SW 1271 (cell line): Measurements from ENCODE around the gene GOLGA2.
"Not testable (repeated sequence)": the region's sequence is repeated elsewhere in the genome, so short reads cannot be mapped to it uniquely, and the experiment has no call there.

Source experiments
- DNase-seq, 2 experiments: peaks; one replicate each; lab custom pipeline; 2025; lab: John Stamatoyannopoulos, UW

Gene GOLGA2

DNA sequence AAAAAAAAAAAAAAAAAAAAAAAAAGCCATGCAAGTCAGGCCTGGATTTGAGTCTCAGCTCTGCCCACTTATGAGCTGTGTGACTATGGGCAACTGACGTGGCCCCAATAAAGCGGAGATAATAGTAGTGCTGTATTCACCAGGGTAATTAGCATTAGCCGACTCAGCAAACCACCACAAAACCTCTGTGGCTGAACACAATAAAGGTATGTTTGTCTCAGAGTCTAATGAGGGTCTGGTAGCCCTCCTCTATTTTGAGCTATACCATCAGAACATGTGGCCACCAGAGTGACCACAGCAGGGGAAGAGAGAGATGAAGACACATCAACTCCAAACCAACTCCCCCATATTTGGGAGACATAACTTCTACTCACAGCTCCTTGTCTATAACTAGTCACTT lies 16.2 kb upstream of the GOLGA2 start:
- no peak for DNase-seq

DNA sequence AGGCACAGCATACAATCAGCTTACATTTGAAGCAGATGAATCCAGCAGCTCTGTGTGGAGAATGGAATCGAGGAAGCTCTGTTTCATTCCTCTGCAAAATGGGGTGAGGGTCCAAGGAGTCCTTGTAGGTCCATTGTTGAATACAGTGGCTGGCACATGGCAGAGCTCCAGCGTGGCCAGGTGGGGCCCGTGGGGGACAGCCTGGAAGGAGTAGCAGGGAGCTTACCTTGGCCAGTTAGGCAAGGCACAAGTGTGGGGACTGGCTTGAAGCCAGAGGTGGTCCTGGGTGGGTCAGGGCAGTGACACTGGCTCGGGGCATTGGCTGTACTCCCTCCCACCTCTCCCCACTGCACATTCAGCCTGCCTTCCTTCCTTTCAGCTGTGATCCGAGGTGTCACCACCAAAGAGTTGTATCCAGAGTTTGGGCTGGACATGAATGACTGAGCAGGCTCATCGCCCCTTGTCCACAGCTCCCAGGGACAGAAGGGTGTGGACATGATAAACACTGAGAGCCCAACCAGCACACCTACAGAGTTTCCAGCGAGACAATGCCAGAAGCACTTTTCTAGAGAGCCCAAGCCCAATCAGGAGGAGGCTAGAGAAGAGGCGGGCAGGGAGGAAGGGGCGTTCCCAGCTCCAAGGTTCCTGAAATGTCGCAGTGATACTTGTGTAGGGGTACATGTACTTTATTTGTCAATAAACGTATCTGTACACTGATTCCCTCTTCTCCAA lies 12.6 kb upstream of the GOLGA2 start:
- no peak for DNase-seq

DNA sequence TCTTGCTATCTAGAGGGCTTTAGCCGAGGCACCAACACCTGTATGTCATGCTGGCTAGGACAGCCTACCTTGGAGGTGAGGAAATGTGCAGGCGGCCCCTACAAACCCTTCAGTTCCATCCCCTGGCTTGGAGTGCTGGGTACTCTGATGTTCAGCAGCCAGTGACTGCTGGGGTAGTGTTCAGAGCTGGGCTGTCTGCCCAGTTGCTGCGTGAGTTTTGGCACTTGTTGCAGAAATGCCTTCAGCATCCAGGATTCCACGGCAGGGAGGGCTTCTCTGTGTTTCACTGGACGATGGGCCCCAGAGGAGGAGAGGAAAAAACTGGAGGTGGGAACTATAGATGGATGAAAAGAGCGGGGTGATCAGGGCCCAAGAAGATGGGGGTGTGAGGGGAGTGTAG lies 10.6 kb upstream of the GOLGA2 start:
- DNase-seq: no peak

DNA sequence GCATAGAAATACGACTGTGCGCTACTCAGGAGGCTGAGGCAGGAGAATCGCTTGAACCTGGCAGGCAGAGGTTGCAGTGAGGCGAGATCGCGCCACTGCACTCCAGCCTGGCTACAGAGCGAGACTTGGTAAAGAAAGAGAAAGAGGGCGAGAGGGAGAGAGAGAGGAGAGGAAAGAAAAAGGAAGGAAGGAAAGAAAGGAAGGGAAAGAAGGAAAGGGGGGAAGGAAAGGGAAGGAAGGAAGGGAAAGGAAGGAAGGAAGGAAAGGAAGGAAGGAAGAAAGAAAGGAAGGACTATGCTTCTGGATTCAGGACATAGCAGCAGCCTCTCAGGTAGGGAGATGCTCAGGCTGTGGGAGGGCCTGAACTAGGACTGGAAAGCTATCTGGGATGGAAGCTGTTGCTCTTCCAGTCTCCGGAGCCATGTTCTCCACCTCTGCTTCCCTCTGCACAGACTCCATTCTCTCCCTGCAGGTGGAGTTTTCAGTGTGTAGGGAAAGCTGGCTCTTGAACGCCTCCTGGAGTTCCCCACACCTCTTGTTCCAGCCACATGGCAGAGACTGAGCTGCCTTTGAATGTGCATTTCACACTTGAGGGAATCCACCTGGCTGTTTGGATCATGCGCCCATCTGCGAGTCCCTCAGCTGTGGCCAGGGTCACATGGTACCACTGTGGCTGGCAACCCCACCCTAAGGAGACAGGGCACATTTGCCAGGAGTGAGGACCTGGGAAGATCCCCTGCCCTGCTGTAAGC lies 9.4 kb upstream of the GOLGA2 start:
- no peak for DNase-seq

DNA sequence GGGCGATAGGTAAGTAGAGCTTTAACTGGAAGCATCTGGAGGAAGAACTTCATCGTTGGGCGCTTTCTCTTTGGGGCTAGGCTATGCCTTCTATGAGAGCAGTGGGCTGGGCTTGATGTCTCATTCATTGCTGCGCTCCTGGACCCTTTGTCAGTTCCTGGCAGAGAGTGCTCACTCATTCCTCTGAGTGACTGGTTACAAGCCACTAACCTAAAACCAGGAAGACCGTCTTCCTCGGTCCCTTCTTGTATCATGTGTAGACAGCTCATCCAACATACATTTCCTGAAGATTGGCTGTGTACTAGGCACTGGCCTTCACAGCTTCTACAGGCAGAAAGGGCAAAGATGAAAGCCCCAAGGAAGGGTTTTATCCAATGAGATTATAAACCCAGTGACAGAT lies 6.7 kb upstream of the GOLGA2 start:
- no peak for DNase-seq

DNA sequence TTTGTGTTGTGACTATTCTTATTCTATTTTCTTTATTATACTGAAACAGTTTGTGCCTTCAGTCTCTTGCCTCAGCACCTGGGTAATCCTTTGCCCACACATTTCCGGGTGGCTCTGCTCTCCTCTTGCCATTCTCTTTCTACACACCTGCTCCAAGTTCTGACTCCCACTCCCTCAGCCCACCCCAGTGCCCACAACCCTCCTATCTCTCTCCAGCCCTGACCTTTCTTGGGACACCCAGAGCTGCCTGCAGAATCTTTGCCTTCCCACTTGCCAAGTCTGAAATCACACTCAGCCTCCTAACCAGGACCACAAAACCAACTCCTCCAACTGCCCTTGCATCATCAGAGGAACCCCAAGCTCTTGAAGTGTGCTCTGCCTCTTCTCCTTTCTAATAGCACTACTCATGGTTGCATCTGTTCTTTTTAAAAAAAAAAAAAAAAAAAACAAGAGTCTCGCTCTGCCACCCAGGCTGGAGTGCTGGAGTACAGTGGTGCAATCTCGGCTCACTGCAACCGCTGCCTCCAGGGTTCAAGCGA lies 4.3 kb upstream of the GOLGA2 start:
- no peak for DNase-seq

DNA sequence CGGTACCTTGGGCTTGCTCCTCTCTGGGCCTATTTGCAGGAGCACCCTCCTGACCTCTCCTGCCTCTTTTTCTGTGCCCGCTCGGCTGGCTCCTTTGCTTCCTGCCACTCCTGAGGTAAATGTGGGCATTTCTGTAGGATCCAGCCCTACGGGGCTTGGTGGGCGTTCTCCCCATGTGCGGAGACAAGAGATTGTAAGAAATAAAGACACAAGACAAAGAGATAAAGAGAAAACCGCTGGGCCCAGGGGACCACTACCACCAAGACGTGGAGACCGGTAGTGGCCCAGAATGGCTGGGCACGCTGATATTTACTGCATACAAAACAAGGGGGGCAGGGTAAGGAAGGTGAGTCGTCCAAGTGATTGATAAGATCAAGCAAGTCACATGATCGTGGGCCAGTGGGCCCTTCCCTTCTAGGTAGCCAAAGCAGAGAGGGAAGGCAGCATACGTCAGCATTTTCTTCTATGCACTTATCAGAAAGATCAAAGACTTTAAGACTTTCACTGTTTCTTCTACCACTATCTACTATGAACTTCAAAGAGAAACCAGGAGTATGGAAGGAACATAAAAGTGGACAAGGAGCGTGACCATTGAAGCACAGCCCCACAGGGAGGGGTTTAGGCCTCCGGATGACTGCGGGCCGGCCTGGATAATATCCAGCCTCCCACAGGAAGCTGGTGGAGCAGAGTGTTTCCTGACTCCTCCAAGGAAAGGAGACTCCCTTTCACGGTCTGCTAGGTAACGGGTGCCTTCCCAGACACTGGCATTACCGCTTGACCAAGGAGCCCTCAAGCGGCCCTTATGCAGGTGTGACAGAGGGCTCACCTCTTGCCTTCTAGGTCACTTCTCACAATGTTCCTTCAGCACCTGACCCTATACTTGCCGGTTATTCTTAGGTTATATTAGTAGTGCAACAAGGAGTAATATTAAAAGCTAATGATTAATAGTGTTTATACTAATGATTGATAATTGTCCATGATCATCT lies 3.6 kb upstream of the GOLGA2 start:
- DNase-seq: not testable (repeated sequence)

DNA sequence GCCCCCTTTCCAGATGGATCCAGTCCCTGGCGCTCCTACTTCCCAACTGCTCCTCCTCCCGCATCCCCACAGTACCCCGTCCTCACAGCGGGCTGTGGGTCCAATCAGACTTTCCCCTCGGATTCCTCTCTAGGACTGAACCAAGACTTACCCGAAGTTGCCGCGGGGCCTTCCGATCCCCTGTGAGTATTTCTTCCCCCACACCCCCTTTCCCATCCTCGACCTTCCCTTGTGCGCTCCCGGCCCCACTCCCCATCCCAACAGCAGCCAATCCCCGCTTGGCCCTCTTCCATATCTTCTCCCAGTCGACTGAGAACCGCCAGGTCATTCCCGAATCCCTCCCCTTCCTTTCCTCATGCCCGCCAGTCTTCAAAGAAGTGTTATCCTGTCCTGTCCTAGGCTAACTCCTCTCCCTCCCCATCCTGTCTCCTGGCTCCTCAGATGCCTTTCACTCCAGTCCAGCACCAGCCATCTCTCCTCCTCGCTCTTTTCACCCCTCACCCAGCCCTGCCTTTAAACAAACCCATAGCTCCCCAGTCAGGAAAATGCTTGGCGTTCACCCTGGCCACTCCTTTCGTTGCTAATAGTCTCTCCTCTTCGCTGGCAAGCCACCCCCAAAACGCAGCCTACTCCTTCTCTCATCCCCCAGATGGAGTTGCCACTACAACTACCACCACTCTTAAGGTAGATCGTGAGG lies 915 bp upstream of the GOLGA2 start:
- peak in 1 of 2 experiments; percentile 32 for DNase-seq

DNA sequence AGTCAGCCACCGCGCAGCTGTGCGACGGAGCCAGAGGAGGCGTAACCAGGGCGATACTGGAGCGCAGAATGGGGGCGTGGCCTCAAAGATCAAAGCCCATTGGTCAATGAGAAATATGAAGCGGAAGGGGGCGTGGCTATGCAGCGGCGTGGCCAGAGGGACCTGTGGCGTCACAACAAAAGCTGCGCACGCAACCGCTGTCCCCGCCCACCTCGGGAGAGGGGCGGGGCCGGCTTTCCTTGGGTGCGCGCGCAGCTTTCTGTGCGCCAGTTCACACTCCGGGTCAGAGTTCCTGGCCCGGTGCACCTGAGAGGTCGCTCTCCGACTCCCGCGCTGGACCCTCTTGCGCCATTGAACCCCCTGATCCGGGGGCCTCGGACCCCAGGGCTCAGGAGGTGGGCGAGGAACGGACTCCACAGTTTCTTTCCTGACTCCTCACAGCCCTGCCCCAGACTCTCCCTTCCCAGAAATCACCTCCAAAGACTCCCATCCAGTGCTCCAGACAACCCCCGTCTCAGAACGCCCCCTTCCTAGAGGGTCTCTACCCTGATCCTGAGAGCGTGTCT lies 284 bp upstream of the GOLGA2 start, which contains the start of gene SWI5:
SWI5 (plus strand) TSS at position 269 of the 566 bp plus-strand sequence.
- DNase-seq: peak; percentile 92 to 98

DNA sequence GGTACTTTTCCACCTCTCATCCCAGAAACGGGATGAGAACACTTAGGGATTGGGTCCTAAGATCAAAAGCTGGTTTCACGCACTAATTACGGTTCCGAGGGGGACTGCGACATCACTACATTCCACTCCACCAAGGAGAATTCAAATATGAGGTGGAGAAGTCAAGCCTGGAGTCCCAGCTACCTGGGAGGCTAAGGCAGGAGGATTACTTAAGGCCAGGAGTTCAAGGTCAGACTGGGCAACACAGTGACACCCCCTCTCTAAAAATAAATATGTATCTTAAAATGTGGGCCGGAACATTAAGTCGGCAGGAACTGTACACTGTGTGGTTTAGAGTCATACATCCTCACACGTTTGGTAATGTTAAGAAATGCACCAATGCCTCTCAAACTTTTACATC lies 1.6 kb downstream of the GOLGA2 start:
- no peak for DNase-seq

DNA sequence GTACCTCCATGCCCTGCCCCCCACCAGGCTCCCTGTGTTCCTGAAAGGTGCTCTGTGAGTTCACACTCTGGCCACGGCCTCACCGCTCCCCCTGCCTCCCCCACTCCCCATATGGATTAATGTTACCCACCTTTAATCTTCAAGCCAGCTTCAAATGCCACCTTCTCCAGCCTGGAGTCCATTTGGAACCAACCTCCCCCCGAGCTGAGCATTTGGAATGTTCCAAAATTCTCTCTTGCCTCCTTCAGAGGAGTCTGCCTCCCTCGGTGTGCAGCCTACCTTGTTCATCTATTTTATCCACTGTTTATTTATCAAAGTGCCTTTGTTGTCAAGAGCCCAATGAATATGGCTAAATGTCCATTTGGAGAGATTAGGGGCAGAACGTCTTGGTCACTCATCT lies 4.3 kb downstream of the GOLGA2 start:
- DNase-seq: no peak

DNA sequence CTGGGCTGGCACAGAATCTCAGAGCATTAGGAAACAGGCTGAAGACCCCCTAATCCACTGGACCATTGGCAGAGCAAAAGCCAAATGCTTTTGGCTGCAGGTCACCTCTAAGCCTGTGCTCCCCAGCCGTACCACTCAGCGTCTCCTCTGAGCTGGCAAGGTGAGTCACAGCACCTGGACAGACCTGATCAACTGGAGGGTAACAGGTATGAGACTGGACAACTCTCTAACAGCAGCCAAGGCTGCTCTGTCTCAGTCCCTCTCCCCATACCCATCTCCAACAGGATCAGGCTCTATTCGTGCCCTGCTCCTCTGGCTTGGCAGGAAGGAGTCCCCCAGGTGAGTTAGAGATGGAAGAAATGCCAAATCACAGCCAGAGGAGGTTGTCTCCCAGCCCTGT lies 4.7 kb downstream of the GOLGA2 start:
- no peak for DNase-seq

DNA sequence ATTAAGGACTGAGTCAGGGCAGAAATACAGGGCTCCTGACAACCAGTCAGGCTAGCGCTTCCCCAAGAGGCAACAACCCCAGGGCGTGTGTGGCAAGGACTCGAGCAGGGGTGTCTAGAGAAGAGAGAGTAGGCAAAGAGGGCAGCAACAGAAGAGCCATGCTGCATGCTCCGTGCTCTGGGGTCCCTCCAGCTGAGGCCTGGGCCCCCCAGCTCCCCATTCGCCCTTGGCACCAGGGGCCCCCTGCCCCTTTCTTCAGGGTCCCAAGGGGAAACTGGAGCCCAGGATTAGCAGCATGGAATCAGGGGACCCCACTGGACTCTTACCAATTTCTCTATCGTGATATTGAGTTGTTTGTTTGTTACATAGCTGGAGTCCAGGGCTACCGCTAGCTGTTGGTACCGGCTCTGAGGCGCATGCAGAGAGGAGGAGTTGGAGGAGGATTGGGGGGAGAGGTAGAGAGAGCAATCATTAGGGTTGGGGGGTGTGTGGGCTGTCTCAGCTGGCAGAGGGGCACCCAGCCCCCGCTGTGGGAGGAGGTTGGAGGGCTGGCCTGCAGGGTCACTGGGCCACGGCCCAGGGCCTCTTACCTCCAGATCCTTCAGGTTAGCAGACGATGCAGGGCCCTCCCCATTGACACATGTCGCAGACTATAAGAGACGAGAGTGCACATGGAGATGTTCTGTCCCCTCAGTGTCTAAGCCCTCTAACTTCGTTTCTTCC lies 8.8 kb downstream of the GOLGA2 start:
- DNase-seq: no peak

DNA sequence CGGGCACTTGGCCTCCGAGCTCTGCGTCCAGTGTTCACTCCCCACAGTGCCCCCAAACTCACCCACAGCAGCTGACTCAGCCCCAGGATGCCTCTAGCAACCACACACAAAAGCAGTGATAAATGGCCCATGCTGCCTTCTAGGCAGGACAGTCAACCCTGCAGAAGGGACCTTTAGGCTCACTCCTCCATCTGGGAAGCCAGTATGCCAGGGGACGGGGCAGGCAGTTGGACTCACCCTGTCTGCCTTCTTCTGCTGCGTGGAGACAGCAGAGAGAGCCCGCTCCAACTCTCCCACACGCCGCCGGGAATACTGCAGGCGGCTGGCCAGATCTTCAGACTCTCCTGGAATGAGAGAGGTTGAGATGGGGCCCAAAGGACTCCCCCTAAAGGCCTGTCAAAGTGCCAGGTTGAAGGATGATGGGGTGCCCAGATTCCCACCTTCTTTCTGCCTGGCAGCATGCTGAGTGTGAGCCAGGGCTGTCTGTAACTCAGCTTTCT lies 10.4 kb downstream of the GOLGA2 start:
- no peak for DNase-seq

DNA sequence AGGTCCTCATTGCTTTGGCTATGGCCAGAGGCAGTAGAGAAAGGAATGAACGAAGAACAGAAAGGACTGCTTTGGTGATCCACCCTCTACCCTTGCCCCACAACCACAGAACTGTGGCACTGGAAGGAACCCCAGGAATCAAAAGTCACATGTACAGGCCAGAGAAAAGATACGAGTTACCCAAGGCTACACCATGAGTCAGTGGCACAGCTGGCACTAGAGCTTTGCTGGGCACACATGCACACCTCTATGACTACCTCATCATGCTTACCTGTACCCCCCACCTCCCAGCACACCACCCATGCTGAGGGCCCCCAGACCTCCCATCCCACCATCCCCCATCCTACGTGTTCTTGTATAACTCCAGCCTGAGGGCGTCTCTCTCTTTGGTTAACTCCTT lies 13.1 kb downstream of the GOLGA2 start:
- DNase-seq: no peak

DNA sequence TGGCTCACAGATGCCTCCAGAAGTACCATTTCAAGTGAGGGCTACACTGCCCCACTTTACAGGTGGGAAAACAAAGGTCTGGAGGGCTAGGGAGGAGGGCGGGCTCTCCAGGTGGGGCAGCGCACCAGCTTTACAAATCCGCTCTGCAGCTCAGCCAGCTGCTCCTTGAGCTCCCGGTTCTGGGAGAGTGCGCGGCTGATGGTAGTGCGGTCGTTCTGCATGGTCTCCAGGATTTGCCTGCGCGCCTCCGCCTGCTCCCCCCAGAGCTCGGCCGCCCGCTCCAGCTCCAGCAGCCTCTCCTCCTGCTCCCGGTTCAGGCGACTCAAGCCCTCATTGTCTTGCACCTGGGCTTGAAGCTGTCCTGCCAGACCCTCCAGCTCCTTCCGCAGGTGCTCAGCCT lies 15.5 kb downstream of the GOLGA2 start:
- DNase-seq: no peak

DNA sequence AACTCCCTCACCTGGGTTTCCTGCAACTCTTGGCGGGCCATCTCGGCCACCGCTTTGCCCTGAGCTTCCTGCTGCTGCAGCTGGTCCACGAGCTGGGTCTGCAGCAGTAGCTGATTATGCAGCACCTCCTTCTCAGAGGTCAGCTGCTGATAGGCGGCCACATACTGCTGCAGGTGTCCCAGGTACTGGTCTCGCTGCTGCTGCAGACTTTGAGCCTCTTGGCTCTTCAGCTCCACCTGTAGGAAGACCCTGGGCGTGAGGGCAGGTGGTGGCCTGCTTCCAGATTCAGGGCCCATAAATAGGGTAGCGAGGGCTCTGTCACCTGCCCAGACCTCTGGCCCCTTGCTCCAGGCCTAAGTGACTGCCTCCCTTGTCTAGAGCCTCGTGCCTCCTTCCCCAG lies 16.7 kb downstream of the GOLGA2 start:
- DNase-seq: no peak

DNA sequence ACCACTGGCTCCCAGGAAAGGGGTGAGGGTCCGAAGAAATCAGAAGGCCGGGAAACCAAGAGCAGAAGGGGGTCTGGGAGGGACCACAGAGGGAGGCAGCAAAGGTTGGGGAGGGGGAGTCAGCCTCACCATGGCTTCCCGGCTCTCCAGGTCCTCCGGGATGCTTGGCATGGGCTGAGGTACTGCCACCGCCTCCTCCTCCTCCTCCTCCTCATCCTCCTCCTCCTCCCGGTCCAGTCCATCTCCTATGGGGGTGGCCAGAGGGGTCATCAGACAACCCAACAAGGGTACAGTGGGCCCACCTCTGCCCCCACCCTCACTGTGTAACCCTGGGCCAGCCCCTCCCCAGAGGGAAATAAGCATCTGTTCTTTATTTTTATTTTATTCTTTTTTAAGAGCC lies 17.5 kb downstream of the GOLGA2 start:
- no peak for DNase-seq

DNA sequence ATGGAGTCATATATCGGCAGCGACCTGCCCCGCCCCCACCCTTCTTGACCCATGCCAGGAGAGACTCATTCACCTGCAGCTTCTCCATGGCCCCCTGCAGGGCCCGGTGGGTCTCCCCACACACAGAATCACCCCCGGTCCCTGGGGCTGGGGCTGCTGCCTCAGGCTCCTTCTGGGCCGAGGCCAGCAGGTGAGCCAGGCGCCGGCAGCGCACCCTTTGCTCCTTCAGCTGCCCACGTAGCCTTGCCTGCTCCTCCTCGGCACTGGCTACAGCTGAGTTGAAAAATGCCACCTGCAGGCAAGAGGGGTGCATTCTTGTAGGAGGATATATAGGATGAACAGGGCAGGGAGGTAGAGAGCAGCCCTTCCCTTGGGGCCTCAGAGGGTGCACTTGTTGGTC lies 17.9 kb downstream of the GOLGA2 start:
- DNase-seq: no peak

DNA sequence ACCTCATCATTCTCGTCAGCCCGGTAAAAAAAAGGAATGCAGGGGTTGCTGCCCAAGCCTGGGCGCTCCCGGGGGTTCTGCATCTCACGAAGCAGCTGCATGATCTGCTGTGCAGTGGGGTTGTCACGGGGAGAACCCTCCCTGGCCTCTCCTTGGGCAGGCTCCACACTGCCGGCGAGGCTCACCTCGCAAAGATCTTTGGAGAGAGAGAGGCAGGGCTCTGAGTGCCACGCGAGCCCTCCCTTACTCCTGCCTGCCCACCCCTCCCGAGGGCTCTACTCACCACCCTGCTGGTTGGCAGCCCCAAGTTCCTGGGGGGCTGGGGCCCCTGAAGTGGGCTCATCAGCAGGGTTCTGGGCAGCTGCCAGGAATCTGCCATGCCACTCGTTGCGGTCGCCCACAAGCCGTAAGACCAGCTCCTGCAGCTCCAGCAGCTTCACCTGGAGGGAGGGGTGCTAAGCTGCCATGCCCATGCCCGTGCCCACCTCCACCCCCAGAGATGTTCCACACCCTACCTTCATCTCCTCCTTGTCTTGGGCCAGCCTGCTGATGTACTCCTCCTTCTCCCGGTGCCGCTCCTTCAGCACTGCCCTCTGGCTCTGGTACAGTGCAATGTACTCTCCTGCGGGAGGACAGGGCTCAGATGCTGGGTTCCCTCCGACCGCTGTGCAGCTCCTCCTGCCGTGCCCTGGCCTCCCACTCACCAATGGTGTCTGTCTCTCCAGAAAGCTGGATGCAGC lies 18.6 kb downstream of the GOLGA2 start:
- DNase-seq: no peak
